ENCODE measurements around the gene CFAP410.

Gene CFAP410

DNA sequence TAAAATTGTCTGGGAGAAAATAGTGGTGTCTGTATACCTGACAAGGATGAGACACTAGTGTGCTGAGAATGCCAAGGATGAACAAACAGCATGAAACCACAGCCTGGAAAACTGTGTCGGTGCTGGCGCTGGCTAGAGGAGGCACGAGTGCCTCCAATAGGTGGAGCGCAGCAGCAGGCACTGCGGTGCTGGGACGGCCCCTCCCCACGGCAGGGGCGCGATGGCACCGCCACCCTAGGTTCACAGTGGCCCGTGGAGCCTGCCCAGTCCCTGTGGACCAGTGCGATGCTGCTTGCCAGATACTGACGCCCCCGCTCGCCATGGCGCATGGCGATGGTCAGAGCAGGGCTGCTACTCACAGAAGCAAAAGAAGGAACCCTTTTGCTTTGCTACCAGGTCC, 6.8 kb downstream of the CFAP410 start:
- no peaks in the 10 kb centered on the region for H3K36me3 Mint-ChIP-seq (ENCODE audit: low read depth)
- H3K9me3 Mint-ChIP-seq: no peaks in the 10 kb centered on the region
- H3K4me1 Mint-ChIP-seq (ENCODE audit: low read depth): no peaks in the 10 kb centered on the region
- no peaks in the 10 kb centered on the region for H3K27me3 Mint-ChIP-seq
- no peak overlapping the region for H3K4me3 Mint-ChIP-seq
- H3K27ac Mint-ChIP-seq: no peak overlapping the region

DNA sequence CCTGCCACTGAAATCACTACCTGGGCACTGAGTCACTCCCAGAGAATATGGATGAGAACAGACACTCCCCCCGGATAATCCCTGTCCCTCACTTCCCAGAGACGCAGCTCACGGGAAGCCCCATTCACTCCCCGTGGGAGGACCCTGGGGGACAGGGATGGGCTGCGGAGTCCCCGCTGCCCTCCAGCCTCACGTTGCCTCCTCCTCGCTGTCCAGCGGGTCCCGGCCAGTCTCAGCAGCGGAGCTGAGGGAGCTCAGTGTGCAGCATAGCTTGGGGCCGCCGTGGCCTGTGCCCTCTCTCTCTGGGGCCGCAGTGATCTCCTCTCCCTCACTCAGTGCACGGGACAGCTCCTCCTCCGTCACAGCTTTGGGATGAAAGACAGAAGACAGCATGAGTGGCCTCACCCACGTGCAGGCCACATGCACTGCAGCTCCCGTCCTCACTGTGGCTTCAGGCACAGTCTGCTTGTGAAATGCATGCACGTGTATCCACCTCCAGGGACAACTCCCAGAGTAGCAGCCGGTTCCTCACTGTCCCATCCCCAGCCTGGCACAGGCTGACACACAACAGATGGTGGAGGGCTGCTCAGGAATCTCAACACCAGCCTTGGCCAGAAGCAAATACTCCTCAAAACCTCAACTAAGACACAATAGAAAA, 7.4 kb downstream of the CFAP410 start:
- Mint-ChIP-seq H3K4me1 (ENCODE audit: low read depth) (no peaks in the 10 kb centered on the region), H3K9me3 (no peaks in the 10 kb centered on the region), H3K27me3 (no peaks in the 10 kb centered on the region), H3K36me3 (ENCODE audit: low read depth) (no peaks in the 10 kb centered on the region), H3K4me3 (no peak overlapping the region), H3K27ac (peak overlapping the region; percentile 40)

DNA sequence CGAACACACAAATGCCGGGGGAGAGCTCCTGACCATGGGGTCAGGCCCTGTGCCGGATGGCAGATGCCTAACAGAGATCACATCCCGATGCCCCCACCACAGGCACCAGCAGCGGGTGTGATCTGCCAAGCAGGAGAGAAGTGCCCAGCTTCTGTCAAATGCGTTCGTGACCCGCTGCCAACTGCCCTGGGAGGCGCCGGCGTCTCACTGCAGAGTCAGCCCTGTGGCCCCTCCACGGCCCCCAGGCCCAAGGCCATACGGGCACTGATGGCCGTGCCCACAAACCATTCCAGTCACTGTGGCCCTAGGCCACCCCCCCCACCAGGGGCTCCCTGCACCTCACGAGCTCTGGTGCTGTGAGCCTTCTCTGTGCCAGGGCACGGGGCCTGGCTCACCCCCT, 8.0 kb downstream of the CFAP410 start:
- Mint-ChIP-seq H3K4me3 (no peak overlapping the region), H3K4me1 (ENCODE audit: low read depth) (no peaks in the 10 kb centered on the region), H3K9me3 (no peaks in the 10 kb centered on the region), H3K27ac (no peak overlapping the region), H3K36me3 (ENCODE audit: low read depth) (no peaks in the 10 kb centered on the region), H3K27me3 (no peaks in the 10 kb centered on the region)

DNA sequence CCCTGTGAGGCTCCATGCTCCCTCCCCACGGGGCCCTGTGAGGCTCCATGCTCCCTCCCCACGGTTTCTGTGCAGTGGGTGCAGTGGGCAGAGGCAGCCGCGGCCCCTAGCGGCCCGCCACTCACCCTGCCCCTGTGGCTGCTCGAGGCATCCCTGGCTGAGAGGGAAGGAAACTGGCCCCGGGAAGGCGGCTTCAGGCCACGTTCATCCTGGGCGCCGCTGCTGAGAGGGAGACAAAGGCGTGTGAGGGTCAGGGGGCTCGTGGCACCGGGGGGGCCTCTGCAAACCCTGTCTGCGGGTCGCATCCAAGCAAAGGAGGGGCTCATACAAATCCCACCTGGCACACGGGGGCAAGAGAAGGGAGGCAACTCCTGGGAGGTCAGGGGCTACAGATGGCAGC, 8.5 kb downstream of the CFAP410 start:
- Mint-ChIP-seq H3K9me3 (no peaks in the 10 kb centered on the region), H3K4me3 (no peak overlapping the region), H3K27ac (no peak overlapping the region), H3K36me3 (ENCODE audit: low read depth) (no peaks in the 10 kb centered on the region), H3K27me3 (no peaks in the 10 kb centered on the region), H3K4me1 (ENCODE audit: low read depth) (no peaks in the 10 kb centered on the region)

DNA sequence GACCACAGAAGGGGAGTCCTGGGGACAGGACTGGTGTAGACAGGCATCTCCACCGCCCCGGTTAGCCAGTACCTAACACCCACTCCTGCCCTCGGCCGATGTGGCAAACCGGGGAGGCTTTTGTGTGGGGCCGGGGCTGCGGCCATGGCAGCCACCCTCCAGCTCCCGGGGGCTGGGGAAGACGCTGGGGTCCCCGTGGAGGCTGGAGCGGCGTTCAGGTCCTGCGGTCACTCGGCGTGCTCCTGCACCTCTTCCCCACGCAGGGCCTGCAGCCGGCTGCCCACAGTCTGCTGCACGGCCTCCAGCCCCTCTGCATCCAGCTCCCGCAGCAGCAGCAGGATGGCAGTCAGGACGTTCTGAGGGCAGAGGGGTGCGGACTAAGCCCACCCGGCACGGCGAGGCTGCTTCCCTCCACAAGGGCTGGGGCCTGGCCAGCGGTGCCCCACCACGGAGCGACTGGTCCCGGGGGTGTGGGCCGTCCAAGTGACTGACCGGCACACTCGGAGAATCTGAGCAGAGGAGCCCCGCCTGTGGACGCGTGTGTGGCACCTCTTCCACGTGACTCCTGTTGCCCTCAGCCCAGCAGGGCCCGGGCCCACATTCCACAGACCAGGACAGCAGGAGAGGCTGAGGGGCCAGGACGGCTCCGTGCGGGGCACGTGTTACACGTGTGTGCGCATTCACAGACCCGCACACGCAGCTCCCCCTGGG, 9.1 kb downstream of the CFAP410 start:
- H3K27ac Mint-ChIP-seq: no peak overlapping the region
- H3K36me3 Mint-ChIP-seq (ENCODE audit: low read depth): no peaks in the 10 kb centered on the region
- no peaks in the 10 kb centered on the region for H3K27me3 Mint-ChIP-seq
- no peak overlapping the region for H3K4me3 Mint-ChIP-seq
- H3K9me3 Mint-ChIP-seq: no peaks in the 10 kb centered on the region
- H3K4me1 Mint-ChIP-seq (ENCODE audit: low read depth): no peaks in the 10 kb centered on the region

DNA sequence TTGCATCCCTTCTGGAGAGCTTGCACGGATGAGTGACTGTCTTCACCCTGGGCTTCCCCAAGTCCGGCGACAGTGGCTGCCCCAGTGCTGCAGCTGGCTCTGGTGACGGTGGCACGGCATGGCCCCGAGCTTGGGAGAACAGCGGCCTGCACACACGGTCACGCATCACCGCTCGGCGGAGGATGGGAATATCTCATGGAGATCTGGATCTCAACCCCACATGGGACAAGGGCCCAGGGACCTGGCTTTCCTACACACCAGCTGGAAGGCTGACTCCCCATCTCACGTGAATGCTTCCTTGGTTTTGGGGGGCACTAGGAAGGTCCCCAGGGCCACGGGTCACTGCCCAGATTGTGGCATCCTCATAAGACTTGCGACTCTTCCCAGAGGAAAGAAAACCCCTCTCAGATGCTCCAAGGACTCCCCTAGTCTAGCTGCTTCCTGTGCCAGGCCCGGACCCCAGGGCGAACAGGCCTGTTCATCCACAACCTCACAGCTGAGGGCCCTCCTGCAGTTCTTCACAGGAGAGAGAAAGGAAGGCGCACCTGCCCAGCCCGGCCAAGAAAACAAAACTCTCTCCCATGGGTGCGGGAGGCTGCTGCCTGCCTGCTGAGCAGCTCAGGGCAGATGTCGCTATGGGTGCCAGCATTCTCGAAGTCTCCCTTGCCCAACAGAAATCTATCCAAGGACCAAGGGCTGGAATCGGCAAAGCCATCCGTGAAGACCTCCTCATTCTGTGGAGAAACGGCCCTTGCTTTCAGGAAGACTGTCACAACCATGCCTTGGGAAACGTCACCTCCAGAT, 9.9 kb downstream of the CFAP410 start:
- Mint-ChIP-seq H3K36me3 (ENCODE audit: low read depth) (no peaks in the 10 kb centered on the region), H3K27ac (no peak overlapping the region), H3K27me3 (no peaks in the 10 kb centered on the region), H3K4me1 (ENCODE audit: low read depth) (no peaks in the 10 kb centered on the region), H3K9me3 (no peaks in the 10 kb centered on the region), H3K4me3 (no peak overlapping the region)

DNA sequence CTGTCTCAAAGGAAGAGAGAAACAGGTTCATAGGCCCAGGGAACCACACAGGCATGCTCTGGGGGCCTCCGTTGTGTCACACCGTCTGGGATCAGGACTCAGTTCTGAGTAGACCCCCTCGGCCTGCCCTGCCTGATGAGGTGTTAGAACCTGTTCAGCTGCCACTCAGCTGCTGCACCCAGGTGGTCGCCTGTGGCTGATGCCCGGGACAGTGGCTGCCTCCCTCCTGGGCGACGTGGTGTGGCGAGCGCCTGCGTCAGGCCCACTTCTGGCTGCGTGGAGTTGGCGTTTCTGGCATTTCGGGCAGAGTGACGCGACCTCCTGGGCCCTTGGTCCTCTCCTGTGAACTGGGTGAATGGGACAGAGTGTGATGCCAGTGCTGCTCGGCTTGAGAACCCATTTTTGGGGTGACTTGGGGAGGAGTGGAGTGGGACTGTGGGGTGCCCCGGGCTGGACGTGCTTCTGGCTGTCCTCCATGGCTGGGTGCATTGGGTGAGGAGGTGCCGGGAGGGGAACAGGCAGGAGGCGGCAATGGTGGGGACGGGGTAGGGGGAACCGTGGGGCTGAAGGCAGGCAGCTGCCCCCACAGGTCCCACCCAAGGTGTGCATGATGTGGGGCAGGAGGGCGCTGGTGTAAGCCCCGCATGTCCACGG, 10.8 kb downstream of the CFAP410 start:
- H3K9me3 Mint-ChIP-seq: no peaks in the 10 kb centered on the region
- H3K27ac Mint-ChIP-seq: no peak overlapping the region
- H3K4me1 Mint-ChIP-seq (ENCODE audit: low read depth): no peaks in the 10 kb centered on the region
- no peaks in the 10 kb centered on the region for H3K27me3 Mint-ChIP-seq
- H3K4me3 Mint-ChIP-seq: no peak overlapping the region
- no peaks in the 10 kb centered on the region for H3K36me3 Mint-ChIP-seq (ENCODE audit: low read depth)

DNA sequence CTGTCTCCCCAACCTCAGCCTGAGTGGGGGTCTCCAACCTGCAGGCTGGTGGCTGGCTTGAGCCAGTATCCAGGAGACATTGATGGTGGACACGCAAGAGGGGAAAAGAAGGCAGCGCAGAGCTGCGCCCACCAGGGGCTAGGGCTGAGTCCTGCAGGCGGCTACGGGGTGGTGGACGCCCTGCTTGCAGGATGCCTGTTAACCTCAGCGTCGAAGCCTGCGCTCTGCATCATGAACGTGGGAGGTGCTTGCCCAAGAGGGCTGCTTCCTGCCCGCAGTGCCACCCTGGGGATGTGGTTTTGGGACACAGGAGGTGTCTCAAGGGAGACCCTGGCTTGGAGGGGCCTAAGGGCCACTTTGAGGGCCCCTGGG, 11.6 kb downstream of the CFAP410 start:
- H3K36me3 Mint-ChIP-seq (ENCODE audit: low read depth): no peaks in the 10 kb centered on the region
- H3K27ac Mint-ChIP-seq: no peak overlapping the region
- no peak overlapping the region for H3K4me3 Mint-ChIP-seq
- H3K27me3 Mint-ChIP-seq: no peaks in the 10 kb centered on the region
- H3K9me3 Mint-ChIP-seq: no peaks in the 10 kb centered on the region
- no peaks in the 10 kb centered on the region for H3K4me1 Mint-ChIP-seq (ENCODE audit: low read depth)

DNA sequence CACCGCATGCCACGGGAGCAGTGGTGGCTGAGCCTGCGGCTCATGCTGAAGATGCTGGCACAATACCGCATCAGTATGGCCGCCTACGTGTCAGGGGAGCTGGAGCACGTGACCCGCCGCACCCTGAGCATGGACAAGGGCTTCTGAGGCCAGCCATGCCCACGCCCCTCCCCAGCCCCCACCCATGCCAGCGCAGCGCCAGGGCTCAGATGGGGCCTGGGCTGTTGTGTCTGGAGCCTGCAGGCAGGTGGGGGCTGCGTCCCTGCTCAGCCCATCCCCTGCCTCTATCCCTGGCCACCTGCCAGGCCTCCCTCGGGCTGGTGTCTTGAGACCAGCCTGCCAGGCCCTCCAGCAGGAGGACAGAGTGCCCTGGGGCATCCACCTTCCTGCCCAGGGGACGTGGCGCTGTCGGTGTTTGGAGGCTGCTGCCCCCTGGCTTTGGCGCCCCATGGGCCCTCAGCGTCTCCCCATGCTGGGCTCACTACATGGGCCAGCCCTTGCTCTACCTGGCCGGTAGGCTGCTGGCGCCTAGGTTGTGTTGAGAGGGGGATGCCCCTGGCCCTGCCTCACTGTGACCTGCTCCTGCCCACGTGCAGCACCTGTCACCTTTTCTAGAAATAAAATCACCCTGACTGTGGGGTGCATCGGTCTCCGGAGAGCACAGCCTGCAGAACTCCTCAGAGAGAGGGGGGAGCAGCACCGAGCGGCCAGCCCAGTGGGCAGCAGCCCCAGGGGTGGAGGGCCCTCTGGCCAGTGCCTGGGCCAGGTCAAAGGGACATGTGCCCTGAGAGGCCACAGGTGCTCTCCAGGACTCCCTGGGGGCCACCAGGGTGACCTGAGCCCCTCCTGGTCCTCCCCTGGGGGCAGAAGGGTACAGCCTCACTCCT, 12.2 kb downstream of the CFAP410 start:
- no peak overlapping the region for H3K4me3 Mint-ChIP-seq
- no peaks in the 10 kb centered on the region for H3K27me3 Mint-ChIP-seq
- no peaks in the 10 kb centered on the region for H3K4me1 Mint-ChIP-seq (ENCODE audit: low read depth)
- H3K9me3 Mint-ChIP-seq: no peaks in the 10 kb centered on the region
- H3K27ac Mint-ChIP-seq: no peak overlapping the region
- H3K36me3 Mint-ChIP-seq (ENCODE audit: low read depth): no peaks in the 10 kb centered on the region

DNA sequence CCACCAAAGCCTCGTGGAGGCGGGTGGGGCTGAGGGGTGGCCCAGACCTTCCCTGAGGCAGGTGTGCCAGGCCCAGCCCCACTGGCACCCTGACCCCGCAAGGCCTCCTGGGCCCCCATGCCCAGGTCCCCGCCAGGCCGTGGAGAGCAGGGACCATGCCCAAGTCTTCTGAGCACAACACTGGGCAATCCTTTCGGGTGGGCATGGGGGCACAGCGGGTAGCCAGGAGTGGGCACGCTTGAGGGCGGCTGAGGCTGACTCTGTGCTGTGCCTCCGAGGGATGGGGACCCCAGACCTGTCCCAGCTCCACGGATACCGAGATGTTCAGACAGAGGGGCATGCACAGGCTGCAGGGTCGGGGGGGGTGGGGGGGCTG, 12.9 kb downstream of the CFAP410 start:
- no peaks in the 10 kb centered on the region for H3K36me3 Mint-ChIP-seq (ENCODE audit: low read depth)
- H3K9me3 Mint-ChIP-seq: no peaks in the 10 kb centered on the region
- no peaks in the 10 kb centered on the region for H3K4me1 Mint-ChIP-seq (ENCODE audit: low read depth)
- no peaks in the 10 kb centered on the region for H3K27me3 Mint-ChIP-seq
- H3K27ac Mint-ChIP-seq: no peak overlapping the region
- H3K4me3 Mint-ChIP-seq: no peak overlapping the region

DNA sequence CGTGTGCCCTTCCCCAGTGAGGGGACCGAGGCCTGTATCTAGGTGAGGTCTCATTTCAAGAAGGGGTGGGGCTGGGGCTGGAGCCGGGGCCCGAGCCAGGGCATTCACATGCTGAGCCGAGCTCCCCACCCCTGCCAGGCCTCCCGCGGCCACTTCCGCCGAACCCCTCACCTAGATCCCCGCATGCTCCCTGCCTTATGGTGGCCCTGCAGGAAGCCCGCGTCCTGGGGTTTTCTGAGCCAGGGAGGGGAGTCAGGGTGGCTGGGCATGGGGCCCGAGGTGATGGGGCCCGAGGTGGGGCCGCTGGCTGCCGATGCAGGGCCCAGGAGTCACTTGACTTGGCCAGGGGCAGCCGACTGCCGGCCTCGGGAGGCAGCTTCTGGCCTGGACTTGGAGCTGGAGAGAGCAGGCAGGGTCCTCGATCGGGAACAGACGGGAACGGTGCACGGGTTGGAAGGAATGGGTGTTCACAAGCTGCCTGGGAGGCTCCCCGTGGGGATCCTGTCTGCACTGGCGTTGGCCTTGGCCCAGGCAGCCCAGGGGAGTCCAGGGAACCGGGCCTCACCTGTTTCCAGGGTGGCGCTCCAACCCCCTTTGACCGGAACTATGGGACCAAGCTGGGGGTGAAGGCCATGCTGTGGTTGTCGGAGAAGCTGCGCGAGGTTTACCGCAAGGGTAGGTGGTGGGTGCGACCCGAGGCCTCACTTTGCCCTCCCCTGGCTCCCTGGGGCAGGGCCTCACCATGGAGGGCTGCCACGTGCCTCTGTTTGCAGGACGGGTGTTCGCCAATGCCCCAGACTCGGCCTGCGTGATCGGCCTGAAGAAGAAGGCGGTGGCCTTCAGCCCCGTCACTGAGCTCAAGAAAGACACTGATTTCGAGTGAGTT, 13.6 kb downstream of the CFAP410 start:
- no peaks in the 10 kb centered on the region for H3K27me3 Mint-ChIP-seq
- H3K36me3 Mint-ChIP-seq (ENCODE audit: low read depth): no peaks in the 10 kb centered on the region
- H3K4me1 Mint-ChIP-seq (ENCODE audit: low read depth): no peaks in the 10 kb centered on the region
- no peak overlapping the region for H3K27ac Mint-ChIP-seq
- H3K9me3 Mint-ChIP-seq: no peaks in the 10 kb centered on the region
- no peak overlapping the region for H3K4me3 Mint-ChIP-seq

DNA sequence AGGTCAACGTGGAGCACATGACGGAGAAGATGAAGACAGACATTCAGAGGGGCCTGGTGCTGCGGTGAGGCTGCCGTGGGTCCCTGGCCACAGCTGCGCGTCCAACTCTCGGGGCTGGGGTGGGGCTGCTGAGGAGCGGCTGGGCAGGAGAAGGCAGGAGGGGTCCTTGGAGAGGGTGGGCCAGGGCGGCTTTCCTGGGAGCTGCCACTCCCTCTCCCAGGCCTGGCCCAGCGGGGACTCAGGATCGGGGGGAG, 14.4 kb downstream of the CFAP410 start:
- H3K4me3 Mint-ChIP-seq: no peak overlapping the region
- H3K36me3 Mint-ChIP-seq (ENCODE audit: low read depth): no peaks in the 10 kb centered on the region
- no peaks in the 10 kb centered on the region for H3K4me1 Mint-ChIP-seq (ENCODE audit: low read depth)
- no peak overlapping the region for H3K27ac Mint-ChIP-seq
- no peaks in the 10 kb centered on the region for H3K9me3 Mint-ChIP-seq
- no peaks in the 10 kb centered on the region for H3K27me3 Mint-ChIP-seq

DNA sequence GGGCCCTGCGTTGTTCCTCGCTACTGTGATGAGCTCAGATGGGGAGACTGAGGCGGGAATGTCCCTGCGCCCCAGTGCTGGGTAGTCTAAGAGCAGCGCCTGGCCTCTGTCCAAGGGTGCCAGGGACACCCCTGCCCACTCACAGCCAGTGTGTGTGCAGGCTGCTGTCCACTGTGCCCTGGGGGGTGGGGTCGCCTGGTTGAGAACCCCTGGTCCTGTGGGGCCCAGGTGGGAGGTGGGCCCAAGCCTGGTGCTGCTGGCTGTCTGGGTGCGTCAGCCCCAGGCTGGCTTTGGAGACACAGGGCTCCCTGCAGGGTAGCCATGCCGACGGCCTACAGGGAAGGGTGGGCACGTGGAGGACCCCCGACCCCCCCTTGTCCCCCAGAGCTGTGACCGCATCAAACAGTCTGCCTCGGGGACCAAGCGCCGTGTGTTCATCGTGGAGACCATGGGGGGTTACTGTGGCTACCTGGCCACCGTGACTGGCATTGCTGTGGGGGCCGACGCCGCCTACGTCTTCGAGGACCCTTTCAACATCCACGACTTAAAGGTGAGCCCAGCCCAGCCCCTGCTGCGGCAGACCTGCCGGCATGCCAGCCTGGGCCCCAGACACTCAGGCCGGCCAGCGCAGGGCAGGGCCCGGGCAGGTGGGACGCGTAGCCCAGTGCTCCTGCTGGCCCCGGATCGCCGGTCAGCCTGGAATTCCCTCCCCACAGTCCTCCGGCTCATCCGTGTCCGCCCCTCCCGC, 14.9 kb downstream of the CFAP410 start:
- no peaks in the 10 kb centered on the region for H3K9me3 Mint-ChIP-seq
- H3K27ac Mint-ChIP-seq: no peak overlapping the region
- no peaks in the 10 kb centered on the region for H3K4me1 Mint-ChIP-seq (ENCODE audit: low read depth)
- H3K27me3 Mint-ChIP-seq: no peaks in the 10 kb centered on the region
- H3K4me3 Mint-ChIP-seq: no peak overlapping the region
- no peaks in the 10 kb centered on the region for H3K36me3 Mint-ChIP-seq (ENCODE audit: low read depth)

All from stimulated activated naive CD8-positive, alpha-beta T cell treated with anti-CD3 and anti-CD28 coated beads, Interleukin-15, Interleukin-2, amounts not matched to agents 100 ng/mL and 50 ng/mL, for 24 hours (primary cell).